Breast epithelium (tissue), 4 donors: Measurements from ENCODE around the gene CRYGA. TPM values are rescaled to one million over a fixed set of nuclear protein-coding genes. Genes with fewer than 3 reads are reported as not detected.

Experiments used
- DNase-seq, 2 donors: peaks; one replicate each; pipeline ENCODE4 v3.0.0-alpha.2; 2019; ENCODE audit warnings: low spot score in 2 of 2
- H3K27ac ChIP-seq, 2 donors: fragments of 200-600 bp; sonication (generic) in 1 of 2; one replicate each; pipeline ENCODE4 v1.5.1; 2016 to 2019; ENCODE audit warnings: mild to moderate bottlenecking in 1 of 2
- H3K27me3 ChIP-seq, 2 donors: fragments of 200-600 bp; sonication (generic) in 1 of 2; one replicate each; pipeline versions ENCODE4 v1.5.1 to v1.6.0; 2017 to 2019; ENCODE audit warnings: control low read depth in 1 of 2, mild to moderate bottlenecking in 1 of 2
- H3K36me3 ChIP-seq: fragments of 200-600 bp; one replicate; pipeline ENCODE4 v1.5.1; 2019
- H3K4me1 ChIP-seq, 2 donors: fragments of 200-600 bp; sonication (generic); one replicate each; pipeline ENCODE4 v1.5.1; 2016 to 2019; ENCODE audit warnings: control low read depth in 1 of 2
- H3K4me3 ChIP-seq, 3 donors: fragments of 200-600 bp; sonication (generic); 1 replicate in 2 of 3; 2 replicates in 1 of 3; pipeline ENCODE4 v1.5.1; 2016 to 2019; ENCODE audit warnings: mild to moderate bottlenecking in 3 of 3, moderate library complexity in 2 of 3
- H3K9me3 ChIP-seq, 2 donors: fragments of 200-600 bp; sonication (generic) in 1 of 2; one replicate each; pipeline ENCODE4 v1.5.1; 2016 to 2019; ENCODE audit warnings: control low read depth in 1 of 2
- CTCF ChIP-seq, 3 donors: fragments of 450-650 bp; IDR thresholded peaks; one replicate each; pipeline ENCODE4 v1.5.1; 2016 to 2017; ENCODE audit warnings: antibody characterized with exemption in 3 of 3, mild to moderate bottlenecking in 3 of 3, moderate library complexity in 3 of 3
- POLR2A ChIP-seq: fragments of 450-650 bp; IDR thresholded peaks from one replicate; pipeline ENCODE4 v1.6.1; 2016; ENCODE audit warnings: antibody characterized with exemption, mild to moderate bottlenecking, moderate library complexity
- POLR2AphosphoS5 ChIP-seq, 3 donors: sonication (generic); formaldehyde crosslinking; IDR thresholded peaks; one replicate each; pipeline ENCODE4 v1.6.1; 2017; ENCODE audit warnings: antibody characterized with exemption in 3 of 3
- intact Hi-C: fragments of 100-400 bp; cut with DNase I; formaldehyde crosslinking; loops from one replicate; pipeline ENCODE4 v1.15.1; 2023; ENCODE audit warnings: low total_unique reads
- total RNA-seq, 3 donors: library from RNA; depleted of rRNA; stranded (reverse); fragments of >200 nt; gene quantifications; one replicate each; pipeline ENCODE4 v1.1.0, GENCODE V29; 2016

CRYGA gene
- total RNA-seq, 3 donors from 2014 or later = not detected

GRCh38 chr2:208186465-208186864 lies 23.1 kb upstream of the CRYGA start:
- no peaks in the 10 kb centered on the region for H3K9me3 ChIP-seq
- TF ChIP-seq POLR2A (no peak), CTCF (IDR thresholded peaks at IDR 0.05) (no peak), POLR2AphosphoS5 (IDR thresholded peaks at IDR 0.05) (no peak)
- no peak for DNase-seq
- H3K36me3 ChIP-seq = no peaks in the 10 kb centered on the region
- H3K4me3 ChIP-seq = no peak overlapping the region
- no peaks in the 10 kb centered on the region for H3K27me3 ChIP-seq
- intact Hi-C loops = no loop called here
- no peak overlapping the region for H3K27ac ChIP-seq
- no peaks in the 10 kb centered on the region for H3K4me1 ChIP-seq

DNA sequence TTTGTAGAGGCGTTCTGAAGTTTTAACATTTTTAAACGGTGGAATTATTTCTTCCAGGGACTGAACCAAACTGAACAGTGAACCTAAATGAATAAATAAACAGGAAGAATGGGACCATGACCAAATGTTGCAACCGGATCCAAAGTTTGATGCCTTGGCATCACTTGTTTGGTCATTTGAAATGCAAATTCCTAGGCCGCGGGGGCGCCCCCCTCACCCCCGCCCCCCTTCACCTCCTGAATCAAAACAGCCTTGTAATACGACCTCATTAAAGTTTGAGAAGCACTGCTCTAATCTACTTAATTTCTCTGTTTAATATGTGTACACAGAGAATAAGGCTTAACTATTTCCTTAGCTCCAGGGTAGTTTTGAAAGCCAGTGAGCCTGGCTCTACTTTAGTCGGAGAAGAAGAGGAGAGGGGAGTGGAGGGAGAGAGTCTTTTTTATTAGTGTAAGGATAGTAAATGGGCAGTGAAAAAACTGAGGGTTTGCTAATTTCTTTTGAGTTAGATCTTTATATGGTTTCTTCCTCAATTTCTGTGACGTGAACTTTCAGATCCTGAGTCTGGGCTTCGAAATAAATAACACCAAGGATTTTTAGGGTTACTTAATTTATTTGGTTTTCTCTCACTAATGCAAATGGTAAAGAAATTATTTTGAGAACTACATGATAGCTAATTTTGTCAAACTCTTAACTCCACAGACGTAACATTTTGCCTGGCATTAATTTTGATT lies 20.8 kb upstream of the CRYGA start:
- Histone ChIP-seq H3K4me1 (no peaks in the 10 kb centered on the region), H3K9me3 (no peaks in the 10 kb centered on the region), H3K36me3 (no peaks in the 10 kb centered on the region), H3K27ac (no peak overlapping the region), H3K4me3 (peak overlapping the region in 1 of 3 donors; percentile 31), H3K27me3 (no peaks in the 10 kb centered on the region)
- intact Hi-C loops = no loop called here
- TF ChIP-seq POLR2AphosphoS5 (IDR thresholded peaks at IDR 0.05) (no peak), POLR2A (no peak), CTCF (IDR thresholded peaks at IDR 0.05) (no peak)
- no peak for DNase-seq

GRCh38 chr2:208183526-208183925 lies 20.1 kb upstream of the CRYGA start:
- H3K27me3 ChIP-seq = no peaks in the 10 kb centered on the region
- H3K9me3 ChIP-seq = no peaks in the 10 kb centered on the region
- no peak for DNase-seq
- H3K4me1 ChIP-seq = no peaks in the 10 kb centered on the region
- no peak overlapping the region for H3K4me3 ChIP-seq
- intact Hi-C loops = no loop called here
- H3K36me3 ChIP-seq = no peaks in the 10 kb centered on the region
- H3K27ac ChIP-seq = no peak overlapping the region
- TF ChIP-seq POLR2AphosphoS5 (IDR thresholded peaks at IDR 0.05) (no peak), POLR2A (no peak), CTCF (IDR thresholded peaks at IDR 0.05) (no peak)

DNA sequence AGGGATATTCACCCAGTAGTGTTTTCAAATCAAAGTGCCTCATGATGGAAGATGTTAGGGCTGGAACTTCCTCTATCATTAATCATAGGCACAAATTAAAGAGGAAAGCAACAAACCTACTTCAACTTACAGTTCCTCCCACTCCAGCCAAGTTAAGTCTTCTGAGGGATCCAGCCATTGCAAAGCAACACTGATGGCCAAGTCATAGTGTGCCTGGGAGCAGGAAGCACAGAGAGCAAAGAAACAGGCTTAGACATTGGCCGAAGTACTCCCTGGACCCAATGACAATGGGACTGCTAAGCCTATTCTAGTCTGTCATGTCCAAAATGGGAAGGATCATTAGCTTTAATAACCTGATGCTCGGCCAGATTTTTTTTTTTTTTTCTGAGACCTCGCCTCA lies 19.4 kb upstream of the CRYGA start:
- H3K4me3 ChIP-seq = no peak overlapping the region
- DNase-seq = no peak
- no peaks in the 10 kb centered on the region for H3K4me1 ChIP-seq
- no peaks in the 10 kb centered on the region for H3K27me3 ChIP-seq
- intact Hi-C loops = no loop called here
- no peak overlapping the region for H3K27ac ChIP-seq
- TF ChIP-seq POLR2AphosphoS5 (IDR thresholded peaks at IDR 0.05) = no peak
- no peaks in the 10 kb centered on the region for H3K9me3 ChIP-seq
- no peaks in the 10 kb centered on the region for H3K36me3 ChIP-seq

DNA sequence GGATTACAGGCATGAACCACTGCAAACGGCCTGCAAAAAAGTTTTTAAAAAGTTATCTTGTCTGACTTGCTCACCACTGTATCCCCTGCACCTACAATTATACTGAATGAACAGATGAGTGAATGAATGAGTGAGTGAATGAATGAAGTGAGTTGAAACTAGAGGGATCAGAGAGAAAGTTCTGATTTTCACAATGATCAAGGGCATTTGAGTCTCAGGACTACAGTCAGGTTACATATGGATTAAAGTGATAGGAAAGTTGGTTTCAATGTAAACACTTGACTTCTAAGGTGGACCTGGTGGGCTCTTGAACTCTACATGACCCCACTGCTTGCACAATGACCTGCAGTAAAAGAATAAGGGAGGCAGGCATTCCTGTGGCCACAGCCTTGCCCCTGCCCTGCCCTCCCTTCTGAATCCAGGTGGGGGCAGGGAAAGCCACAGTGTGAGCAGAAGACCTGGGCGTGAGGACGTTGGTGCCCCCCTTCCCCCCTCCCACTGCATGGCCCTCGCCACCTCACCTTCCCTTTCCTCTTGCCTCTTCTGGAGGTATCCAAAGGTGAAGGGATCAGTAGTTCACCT lies 15.7 kb upstream of the CRYGA start:
- no peaks in the 10 kb centered on the region for H3K27me3 ChIP-seq
- no peak for DNase-seq
- H3K27ac ChIP-seq = no peak overlapping the region
- H3K4me3 ChIP-seq = no peak overlapping the region
- H3K9me3 ChIP-seq = no peaks in the 10 kb centered on the region
- TF ChIP-seq CTCF (IDR thresholded peaks at IDR 0.05) (no peak), POLR2AphosphoS5 (IDR thresholded peaks at IDR 0.05) (no peak), POLR2A (no peak)
- H3K4me1 ChIP-seq = no peaks in the 10 kb centered on the region
- intact Hi-C loops = no loop called here
- H3K36me3 ChIP-seq = no peaks in the 10 kb centered on the region
